Measurements from ENCODE around the gene ACVR1. TPM values are rescaled to one million over a fixed set of nuclear protein-coding genes. Genes with fewer than 3 reads are reported as not detected.
A peak's percentile ranks its signal among the peaks of the same experiment; 100 is the strongest.

Gene ACVR1
- total RNA-seq (2011; cell fraction: chromatin; rRNA removed; ENCODE audit: low replicate concordance), result 38.7 and 52.9 TPM in 2 replicates
- total RNA-seq (2011; cell fraction: nucleolus; rRNA removed), result 26.2 and 27.5 TPM in 2 replicates
- total RNA-seq (2011; cell fraction: nucleoplasm; rRNA removed), result 35.6 and 47.0 TPM in 2 replicates
- total RNA-seq (2014; rRNA removed) (4.3 and 4.4 TPM in 2 replicates), total RNA-seq (2014; rRNA removed; fragmentation: Illumina TruSeq; extraction: Trizol) (6.8 and 6.9 TPM in 2 replicates), total RNA-seq (2015; rRNA removed; fragmentation: Illumina TruSeq; extraction: Trizol) (3.8 and 4.5 TPM in 2 replicates), total RNA-seq (2021) (12.0 and 14.3 TPM in 2 replicates), polyA plus RNA-seq (2011; rRNA removed) (11.4 and 14.2 TPM in 2 replicates), polyA plus RNA-seq (2014; fragmentation: Illumina TruSeq; extraction: Trizol) (12.9 and 13.0 TPM in 2 replicates), polyA plus RNA-seq (2014; fragmentation: Nextera tagmentation; extraction: Ambion mirVana) (1 to 10 TPM; 4.7 to 7.9 TPM), polyA plus RNA-seq (2014; rRNA removed) (5.9 and 6.8 TPM in 2 replicates), polyA minus RNA-seq (2011; rRNA and poly(A)+ RNA removed) (21.8 and 29.3 TPM in 2 replicates), Bru-seq, nascent RNA (percentile 76 among the genes with signal in this experiment), BruChase-seq, experiment 1, labeled RNA remaining after a 2-hour chase (percentile 80 among the genes with signal in this experiment), BruChase-seq, experiment 2, labeled RNA remaining after a 6-hour chase (percentile 79 among the genes with signal in this experiment)
- 6.6 and 10.6 TPM in 2 replicates for polyA plus RNA-seq (2011; cell fraction: cytosol; rRNA removed)
- 12.8 and 15.9 TPM in 2 replicates for polyA plus RNA-seq (2011; cell fraction: nucleus; rRNA removed)
- polyA plus RNA-seq (2012), result 8.5 and 14.6 TPM in 2 replicates
- polyA minus RNA-seq (2011; cell fraction: cytosol; rRNA and poly(A)+ RNA removed), result 10.3 and 12.3 TPM in 2 replicates
- polyA minus RNA-seq (2011; cell fraction: nucleus; rRNA and poly(A)+ RNA removed), result 14.8 and 26.1 TPM in 2 replicates
- long read RNA-seq, experiment 1, transcript ACVR1-207 (11 exons, 2,861 nt), result major isoform, 8 of 35 reads
- long read RNA-seq, experiment 1, partial matches to known transcripts, result 10 of 35 reads
- long read RNA-seq, experiment 1, other reads (novel, unspliced or antisense), result 17 of 35 reads
- long read RNA-seq, experiment 2, transcript ACVR1-207 (11 exons, 2,861 nt), result major isoform, 5 of 12 reads
- long read RNA-seq, experiment 2, partial matches to known transcripts, result 1 of 12 reads
- long read RNA-seq, experiment 2, other reads (novel, unspliced or antisense), result 6 of 12 reads
- long read RNA-seq, experiment 3, result 0 reads

DNA sequence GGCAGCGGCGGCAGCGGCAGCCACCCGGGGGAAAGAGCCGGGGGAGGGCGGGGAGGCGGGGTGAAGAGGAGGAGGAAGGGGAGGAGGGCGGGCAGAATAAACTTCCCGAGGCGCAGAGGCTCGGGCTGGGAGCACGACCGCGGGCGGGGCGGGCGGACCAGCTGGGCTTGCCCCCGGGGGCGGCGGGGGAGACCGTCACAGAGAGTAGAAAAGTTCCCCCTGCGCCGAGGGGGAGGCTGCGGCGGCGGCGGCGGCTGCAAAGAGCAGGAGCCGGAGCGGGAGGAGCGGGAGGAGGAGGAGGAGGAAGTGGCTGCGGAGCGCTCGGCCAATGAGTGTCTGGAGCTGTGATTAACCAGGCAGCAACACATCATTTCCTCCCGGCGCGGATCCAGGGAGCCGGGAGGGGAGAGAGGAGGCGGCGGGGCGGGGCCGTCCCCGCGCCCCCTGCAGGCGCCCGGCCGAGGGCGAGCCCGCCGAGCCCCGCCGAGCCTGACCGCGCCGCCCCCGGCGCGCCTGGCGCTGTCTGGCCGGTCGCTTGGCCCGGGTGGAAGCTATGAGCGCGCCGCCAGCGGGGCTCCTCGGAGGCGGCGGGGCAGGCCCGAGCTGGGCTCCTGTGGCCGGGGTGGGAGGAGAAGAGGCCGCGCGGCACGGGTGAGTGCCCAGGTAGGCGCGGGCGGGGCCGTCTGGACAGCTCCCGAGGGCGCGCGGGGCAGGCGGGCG lies at the start of gene ACVR1:
TSS of gene ACVR1 (minus strand) at position 265 of the 720 bp plus-strand sequence. CDS start 76,837 bp downstream, outside the sequence.
- H3K4me1 ChIP-seq (replicated peaks in 1 of 2; ENCODE audit: control insufficient read depth in 2 of 2, insufficient read depth in 2 of 2, low read length in 2 of 2), result peaks cover 8 to 19% of the 10 kb centered on the region in 2 experiments
- peak within 1 kb of the TSS; percentile 67 for H3K4me3 ChIP-seq
- no peaks in the 10 kb centered on the region for H3K27me3 ChIP-seq (ENCODE audit: control insufficient read depth in 2 of 2, insufficient read depth in 2 of 2, low read length in 2 of 2)
- BruUV-seq (replicated peaks), result no TSS peak
- H4K20me1 ChIP-seq (replicated peaks; ENCODE audit: control insufficient read depth, insufficient read depth, low read length), result no peaks in the 10 kb centered on the region
- H3K9ac ChIP-seq (ENCODE audit: insufficient read depth in 1 of 2, low read depth in 2 of 2, low read length in 2 of 2), result peak within 1 kb of the TSS; percentile 83 to 89
- WGBS (ENCODE audit: insufficient coverage, low coverage, missing lambda C conversion rate), result 1% methylated on average over 33 of the region's 85 CpGs
- ATAC-seq (peak; percentile 90), FAIRE-seq (peak; percentile 40), DNase-seq (ENCODE audit: extremely low read depth in 1 of 4, low spot score in 3 of 4) (peak; percentile 93 to 98 (median 94))
- CTCF ChIA-PET (ENCODE audit: low intra/inter-chr PET ratio), result no interaction called here
- H3K27ac ChIP-seq (ENCODE audit: extremely low read depth, low read depth, low read length), result peak within 1 kb of the TSS; percentile 73
- POLR2A ChIA-PET, result interaction anchor here (0.6 to 2.9 kb wide), 19 partner anchors 9 to 631 kb away, joined by 3 to 16 read pairs (median 4); no protein-coding TSS in a partner anchor
- no peaks in the 10 kb centered on the region for H3K9me1 ChIP-seq (ENCODE audit: control insufficient read depth, insufficient read depth, low read length)
- H3K36me3 ChIP-seq (ENCODE audit: control insufficient read depth, insufficient read depth, low read length), result no peaks in the 10 kb centered on the region
- peak within 1 kb of the TSS; percentile 95 for H2AFZ ChIP-seq (ENCODE audit: low read depth, low read length)
- intact Hi-C loops (cut with micrococcal nuclease), result loop anchor here (2.0 to 10.0 kb wide), 3 partner anchors 23 to 129 kb away; no protein-coding TSS in a partner anchor
- peak within 1 kb of the TSS; percentile 90 for H3K4me2 ChIP-seq (ENCODE audit: insufficient read depth, low read length)
- peaks cover 31% of the 10 kb centered on the region for H3K79me2 ChIP-seq (ENCODE audit: control insufficient read depth, insufficient read depth, low read length)
- in situ Hi-C loops (cut with MboI), result no loop called here
- no peaks in the 10 kb centered on the region for H3K9me3 ChIP-seq (replicated peaks; ENCODE audit: control insufficient read depth, insufficient read depth, low read depth, low read length)
- TF ChIP-seq ZNF408 (CRISPR knock-in tag; IDR thresholded peaks at IDR 0.05; ENCODE audit: low read depth) (no peak), SLC30A9 (CRISPR knock-in tag; IDR thresholded peaks at IDR 0.05) (no peak), RB1 (IDR thresholded peaks at IDR 0.05; ENCODE audit: low read depth) (peak; percentile 98), NFYB (IDR thresholded peaks at IDR 0.05; ENCODE audit: extremely low read depth, insufficient read length) (peak; percentile 65), ZNF282 (CRISPR knock-in tag; IDR thresholded peaks at IDR 0.05) (no peak), ZBTB1 (CRISPR knock-in tag; IDR thresholded peaks at IDR 0.05; ENCODE audit: borderline replicate concordance, low read depth) (no peak), KDM5B (IDR thresholded peaks at IDR 0.05; ENCODE audit: insufficient replicate concordance, low read depth, low read length) (peak; percentile 55)
- TF ChIP-seq, protein P1, sequence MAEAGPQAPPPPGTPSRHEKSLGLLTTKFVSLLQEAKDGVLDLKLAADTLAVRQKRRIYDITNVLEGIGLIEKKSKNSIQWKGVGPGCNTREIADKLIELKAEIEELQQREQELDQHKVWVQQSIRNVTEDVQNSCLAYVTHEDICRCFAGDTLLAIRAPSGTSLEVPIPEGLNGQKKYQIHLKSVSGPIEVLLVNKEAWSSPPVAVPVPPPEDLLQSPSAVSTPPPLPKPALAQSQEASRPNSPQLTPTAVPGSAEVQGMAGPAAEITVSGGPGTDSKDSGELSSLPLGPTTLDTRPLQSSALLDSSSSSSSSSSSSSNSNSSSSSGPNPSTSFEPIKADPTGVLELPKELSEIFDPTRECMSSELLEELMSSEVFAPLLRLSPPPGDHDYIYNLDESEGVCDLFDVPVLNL (CRISPR knock-in tag; IDR thresholded peaks at IDR 0.05; ENCODE audit: low read depth), result no peak
- TF ChIP-seq, protein P2, sequence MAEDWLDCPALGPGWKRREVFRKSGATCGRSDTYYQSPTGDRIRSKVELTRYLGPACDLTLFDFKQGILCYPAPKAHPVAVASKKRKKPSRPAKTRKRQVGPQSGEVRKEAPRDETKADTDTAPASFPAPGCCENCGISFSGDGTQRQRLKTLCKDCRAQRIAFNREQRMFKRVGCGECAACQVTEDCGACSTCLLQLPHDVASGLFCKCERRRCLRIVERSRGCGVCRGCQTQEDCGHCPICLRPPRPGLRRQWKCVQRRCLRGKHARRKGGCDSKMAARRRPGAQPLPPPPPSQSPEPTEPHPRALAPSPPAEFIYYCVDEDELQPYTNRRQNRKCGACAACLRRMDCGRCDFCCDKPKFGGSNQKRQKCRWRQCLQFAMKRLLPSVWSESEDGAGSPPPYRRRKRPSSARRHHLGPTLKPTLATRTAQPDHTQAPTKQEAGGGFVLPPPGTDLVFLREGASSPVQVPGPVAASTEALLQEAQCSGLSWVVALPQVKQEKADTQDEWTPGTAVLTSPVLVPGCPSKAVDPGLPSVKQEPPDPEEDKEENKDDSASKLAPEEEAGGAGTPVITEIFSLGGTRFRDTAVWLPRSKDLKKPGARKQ (CRISPR knock-in tag; IDR thresholded peaks at IDR 0.05), result no peak
- TF ChIP-seq, protein P3, sequence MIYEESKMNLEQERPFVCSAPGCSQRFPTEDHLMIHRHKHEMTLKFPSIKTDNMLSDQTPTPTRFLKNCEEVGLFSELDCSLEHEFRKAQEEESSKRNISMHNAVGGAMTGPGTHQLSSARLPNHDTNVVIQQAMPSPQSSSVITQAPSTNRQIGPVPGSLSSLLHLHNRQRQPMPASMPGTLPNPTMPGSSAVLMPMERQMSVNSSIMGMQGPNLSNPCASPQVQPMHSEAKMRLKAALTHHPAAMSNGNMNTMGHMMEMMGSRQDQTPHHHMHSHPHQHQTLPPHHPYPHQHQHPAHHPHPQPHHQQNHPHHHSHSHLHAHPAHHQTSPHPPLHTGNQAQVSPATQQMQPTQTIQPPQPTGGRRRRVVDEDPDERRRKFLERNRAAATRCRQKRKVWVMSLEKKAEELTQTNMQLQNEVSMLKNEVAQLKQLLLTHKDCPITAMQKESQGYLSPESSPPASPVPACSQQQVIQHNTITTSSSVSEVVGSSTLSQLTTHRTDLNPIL (CRISPR knock-in tag; IDR thresholded peaks at IDR 0.05), result no peak
- TF ChIP-seq, protein P4, sequence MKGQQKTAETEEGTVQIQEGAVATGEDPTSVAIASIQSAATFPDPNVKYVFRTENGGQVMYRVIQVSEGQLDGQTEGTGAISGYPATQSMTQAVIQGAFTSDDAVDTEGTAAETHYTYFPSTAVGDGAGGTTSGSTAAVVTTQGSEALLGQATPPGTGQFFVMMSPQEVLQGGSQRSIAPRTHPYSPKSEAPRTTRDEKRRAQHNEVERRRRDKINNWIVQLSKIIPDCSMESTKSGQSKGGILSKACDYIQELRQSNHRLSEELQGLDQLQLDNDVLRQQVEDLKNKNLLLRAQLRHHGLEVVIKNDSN (CRISPR knock-in tag; IDR thresholded peaks at IDR 0.05), result no peak

Measured in K562 (cell line).